Suprapubic skin (tissue), 3 donors: Measurements from ENCODE around the gene CHRM2.

Experiments
- POLR2AphosphoS5 ChIP-seq, 3 donors: sonication (generic); formaldehyde crosslinking; IDR thresholded peaks; one replicate each; pipeline ENCODE4 v1.6.1; 2017; ENCODE audit warnings: antibody characterized with exemption in 3 of 3
- TF ChIP-seq, protein P1 (sequence below), 2 donors: fragments of 200-600 bp in 1 of 2; fragments of 450-650 bp in 1 of 2; sonication (generic) in 1 of 2; IDR thresholded peaks; one replicate each; pipeline ENCODE4 v1.5.1; 2016 to 2019; ENCODE audit warnings: antibody characterized with exemption in 2 of 2, mild to moderate bottlenecking in 1 of 2, moderate library complexity in 1 of 2

DNA sequence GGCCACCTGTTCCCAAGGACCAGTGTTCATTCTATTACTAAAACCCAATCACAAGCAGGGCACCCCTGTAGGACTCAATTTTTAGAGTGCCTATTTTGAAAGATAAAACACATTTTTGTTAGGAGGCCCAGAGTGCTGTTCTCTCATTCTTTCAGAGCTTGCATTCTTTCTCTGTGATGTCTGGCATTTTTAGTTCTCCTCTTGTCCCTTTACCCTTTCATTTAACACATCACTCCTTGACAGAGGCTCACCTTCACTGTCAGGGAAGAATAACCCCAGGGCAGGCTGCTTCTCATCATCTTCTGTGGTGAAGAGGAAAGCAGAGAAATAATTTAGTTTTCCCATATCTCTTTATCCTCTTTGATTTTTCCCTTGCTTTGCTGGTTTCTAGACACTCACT lies 73.9 kb downstream of the CHRM2 start:
- TF ChIP-seq, protein P1, sequence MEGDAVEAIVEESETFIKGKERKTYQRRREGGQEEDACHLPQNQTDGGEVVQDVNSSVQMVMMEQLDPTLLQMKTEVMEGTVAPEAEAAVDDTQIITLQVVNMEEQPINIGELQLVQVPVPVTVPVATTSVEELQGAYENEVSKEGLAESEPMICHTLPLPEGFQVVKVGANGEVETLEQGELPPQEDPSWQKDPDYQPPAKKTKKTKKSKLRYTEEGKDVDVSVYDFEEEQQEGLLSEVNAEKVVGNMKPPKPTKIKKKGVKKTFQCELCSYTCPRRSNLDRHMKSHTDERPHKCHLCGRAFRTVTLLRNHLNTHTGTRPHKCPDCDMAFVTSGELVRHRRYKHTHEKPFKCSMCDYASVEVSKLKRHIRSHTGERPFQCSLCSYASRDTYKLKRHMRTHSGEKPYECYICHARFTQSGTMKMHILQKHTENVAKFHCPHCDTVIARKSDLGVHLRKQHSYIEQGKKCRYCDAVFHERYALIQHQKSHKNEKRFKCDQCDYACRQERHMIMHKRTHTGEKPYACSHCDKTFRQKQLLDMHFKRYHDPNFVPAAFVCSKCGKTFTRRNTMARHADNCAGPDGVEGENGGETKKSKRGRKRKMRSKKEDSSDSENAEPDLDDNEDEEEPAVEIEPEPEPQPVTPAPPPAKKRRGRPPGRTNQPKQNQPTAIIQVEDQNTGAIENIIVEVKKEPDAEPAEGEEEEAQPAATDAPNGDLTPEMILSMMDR (IDR thresholded peaks at IDR 0.05), result no peak
- no peak for TF ChIP-seq POLR2AphosphoS5 (IDR thresholded peaks at IDR 0.05)
